Lower lobe of right lung (tissue), 2 donors: ENCODE results near the gene PHACTR1. TPM values are rescaled to one million over a fixed set of nuclear protein-coding genes. Genes with fewer than 3 reads are reported as not detected.
A peak's percentile ranks its signal among the peaks of the same experiment; 100 is the strongest.

Experiments
- ATAC-seq, 2 donors: fragments of 200-7000 bp; cut with Tn5 transposase; one replicate each; pipeline ENCODE4 v1.9.1; 2020 to 2022; ENCODE audit warnings: mild to moderate bottlenecking in 2 of 2, moderate library complexity in 2 of 2
- DNase-seq: peaks from one replicate; pipeline ENCODE4 v3.0.0-alpha.2; 2020
- H3K27ac ChIP-seq: fragments of 200-600 bp; one replicate; pipeline ENCODE4 v1.8.0; 2022
- H3K27me3 ChIP-seq: fragments of 200-600 bp; one replicate; pipeline ENCODE4 v1.8.0; 2022; ENCODE audit warnings: low read depth
- H3K36me3 ChIP-seq: fragments of 200-600 bp; one replicate; pipeline ENCODE4 v1.8.0; 2022; ENCODE audit warnings: mild to moderate bottlenecking
- H3K4me1 ChIP-seq: fragments of 200-600 bp; one replicate; pipeline ENCODE4 v1.8.0; 2022
- H3K4me3 ChIP-seq: fragments of 200-600 bp; one replicate; pipeline ENCODE4 v1.8.0; 2022; ENCODE audit warnings: mild to moderate bottlenecking
- H3K9me3 ChIP-seq: fragments of 200-600 bp; one replicate; pipeline ENCODE4 v1.8.0; 2022
- intact Hi-C: fragments of 100-400 bp; cut with DNase I; formaldehyde crosslinking; loops from one replicate; pipeline ENCODE4 v1.11.0; 2022
- total RNA-seq: library from RNA; stranded (reverse); fragmentation: NEBNext Ultra II Directional; extraction: Animal tissue kit (Norgen Biotek cat#: 25700); gene quantifications from one replicate; pipeline ENCODE4 v1.2.1, GENCODE V29; 2021
- TF ChIP-seq, protein P1 (sequence below): fragments of 200-600 bp; IDR thresholded peaks from one replicate; pipeline ENCODE4 v1.8.0; 2022; ENCODE audit warnings: antibody characterized with exemption, mild to moderate bottlenecking
- donor health status: DM: no; HTN: yes; CAD: no; lungs with severe emphysema.

Gene PHACTR1
- total RNA-seq, 1 donor from 2014 or later: 91.0 TPM

DNA sequence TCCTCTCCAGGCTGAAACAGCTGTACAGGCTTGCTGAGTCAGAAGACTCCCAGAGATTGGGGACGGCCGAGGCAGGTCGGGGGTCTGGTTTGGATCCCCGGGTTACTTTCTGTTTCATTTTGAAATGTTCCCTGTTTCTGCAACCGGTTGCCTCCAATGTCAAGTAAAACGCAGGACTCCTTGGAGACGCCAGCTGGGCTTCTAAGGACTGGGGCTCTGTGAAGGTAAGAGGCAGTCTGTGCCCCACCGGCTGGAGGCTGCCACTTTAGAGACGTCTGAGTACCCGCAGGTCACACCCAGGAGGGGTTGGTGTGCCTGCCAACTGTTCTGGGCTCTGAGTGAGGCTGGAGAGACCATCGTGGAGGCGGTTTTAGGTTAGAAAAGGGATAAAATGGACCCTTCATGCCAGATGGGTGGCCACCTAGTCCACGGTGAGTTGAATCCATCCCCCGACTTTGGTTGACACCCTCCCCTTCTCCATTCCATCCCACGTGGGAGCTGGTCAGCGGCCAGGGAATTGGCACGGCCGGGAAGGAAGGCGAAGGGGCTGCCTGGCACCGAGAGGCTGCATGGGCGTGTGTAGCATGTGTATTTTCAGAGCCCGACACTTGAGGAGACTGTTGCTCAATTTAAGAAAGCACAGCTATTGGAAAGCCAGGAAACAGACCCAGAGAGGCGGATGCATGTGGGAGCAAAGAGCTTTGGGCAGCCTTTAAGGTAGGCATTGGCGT, 240.9 kb downstream of the PHACTR1 start:
- peak overlapping the region; percentile 73 for H3K4me3 ChIP-seq
- H3K4me1 ChIP-seq: peaks cover 42% of the 10 kb centered on the region
- H3K27me3 ChIP-seq: no peaks in the 10 kb centered on the region
- H3K36me3 ChIP-seq: no peaks in the 10 kb centered on the region
- ATAC-seq: peak; percentile 94
- DNase-seq: peak; percentile 87
- TF ChIP-seq, protein P1, sequence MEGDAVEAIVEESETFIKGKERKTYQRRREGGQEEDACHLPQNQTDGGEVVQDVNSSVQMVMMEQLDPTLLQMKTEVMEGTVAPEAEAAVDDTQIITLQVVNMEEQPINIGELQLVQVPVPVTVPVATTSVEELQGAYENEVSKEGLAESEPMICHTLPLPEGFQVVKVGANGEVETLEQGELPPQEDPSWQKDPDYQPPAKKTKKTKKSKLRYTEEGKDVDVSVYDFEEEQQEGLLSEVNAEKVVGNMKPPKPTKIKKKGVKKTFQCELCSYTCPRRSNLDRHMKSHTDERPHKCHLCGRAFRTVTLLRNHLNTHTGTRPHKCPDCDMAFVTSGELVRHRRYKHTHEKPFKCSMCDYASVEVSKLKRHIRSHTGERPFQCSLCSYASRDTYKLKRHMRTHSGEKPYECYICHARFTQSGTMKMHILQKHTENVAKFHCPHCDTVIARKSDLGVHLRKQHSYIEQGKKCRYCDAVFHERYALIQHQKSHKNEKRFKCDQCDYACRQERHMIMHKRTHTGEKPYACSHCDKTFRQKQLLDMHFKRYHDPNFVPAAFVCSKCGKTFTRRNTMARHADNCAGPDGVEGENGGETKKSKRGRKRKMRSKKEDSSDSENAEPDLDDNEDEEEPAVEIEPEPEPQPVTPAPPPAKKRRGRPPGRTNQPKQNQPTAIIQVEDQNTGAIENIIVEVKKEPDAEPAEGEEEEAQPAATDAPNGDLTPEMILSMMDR: no peak
- intact Hi-C loops: no loop called here
- H3K27ac ChIP-seq: peak overlapping the region; percentile 84
- H3K9me3 ChIP-seq: no peaks in the 10 kb centered on the region

DNA sequence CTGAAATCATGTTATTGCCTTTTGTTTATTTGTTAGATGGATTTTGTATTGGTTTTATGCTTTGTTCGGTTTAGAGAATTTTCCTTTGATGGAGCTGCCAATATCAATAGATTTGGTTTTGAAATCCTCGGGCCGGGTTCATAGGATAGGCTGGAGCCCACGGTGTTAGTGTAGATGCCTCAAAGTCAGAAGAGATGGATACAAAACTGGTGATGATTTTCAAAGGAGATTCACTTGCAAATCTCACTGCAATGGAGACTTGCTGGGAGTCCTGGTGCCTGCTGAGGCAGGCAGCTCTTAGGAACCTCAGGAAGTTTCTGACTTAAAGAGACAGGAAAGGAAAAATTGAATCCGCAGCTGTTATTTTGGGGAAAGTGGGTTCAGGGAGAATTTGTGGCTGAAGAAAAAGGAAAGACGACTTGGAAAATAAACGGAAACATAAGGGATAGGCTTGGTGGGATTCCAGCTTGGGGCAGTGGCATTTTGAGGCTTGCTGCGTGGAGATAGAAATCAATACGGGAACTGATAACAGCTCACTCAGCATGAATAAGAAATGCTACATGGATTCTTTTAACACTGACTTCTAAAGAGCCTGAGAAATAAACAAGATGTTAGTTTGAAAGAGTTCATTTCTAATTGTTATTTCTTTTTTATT, 241.6 kb downstream of the PHACTR1 start:
- Histone ChIP-seq H3K9me3 (no peaks in the 10 kb centered on the region), H3K27ac (peak overlapping the region; percentile 84), H3K4me3 (peak overlapping the region; percentile 73), H3K36me3 (no peaks in the 10 kb centered on the region), H3K27me3 (no peaks in the 10 kb centered on the region), H3K4me1 (peaks cover 49% of the 10 kb centered on the region)
- intact Hi-C loops: no loop called here
- TF ChIP-seq, protein P1: no peak
- ATAC-seq (peak; percentile 18 to 38), DNase-seq (no peak)

DNA sequence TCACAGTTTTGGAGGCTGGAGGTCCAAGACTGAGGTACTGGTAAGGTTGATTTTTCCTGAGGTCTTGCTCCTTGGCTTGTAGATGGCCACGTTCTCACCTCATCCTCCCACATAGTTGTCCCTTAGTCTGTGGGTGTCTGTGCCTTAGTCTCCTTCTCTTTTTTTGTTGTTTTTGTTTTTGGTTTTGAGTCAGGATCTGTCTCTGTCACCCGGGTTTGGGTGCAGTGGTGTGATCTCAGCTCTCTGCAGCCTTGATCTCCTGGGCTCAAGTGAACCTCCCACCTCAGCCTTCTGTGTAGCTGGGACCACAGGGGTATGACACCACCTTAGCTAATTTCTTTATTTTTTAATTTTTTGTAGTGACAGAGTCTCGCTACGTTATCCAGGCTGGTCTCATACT, 245.2 kb downstream of the PHACTR1 start:
- H3K27ac ChIP-seq: peak overlapping the region; percentile 66
- ATAC-seq (no peak), DNase-seq (no peak)
- TF ChIP-seq, protein P1: no peak
- no peaks in the 10 kb centered on the region for H3K36me3 ChIP-seq
- intact Hi-C loops: no loop called here
- no peaks in the 10 kb centered on the region for H3K27me3 ChIP-seq
- peaks cover 75% of the 10 kb centered on the region for H3K4me1 ChIP-seq
- H3K9me3 ChIP-seq: no peaks in the 10 kb centered on the region
- H3K4me3 ChIP-seq: no peak overlapping the region

DNA sequence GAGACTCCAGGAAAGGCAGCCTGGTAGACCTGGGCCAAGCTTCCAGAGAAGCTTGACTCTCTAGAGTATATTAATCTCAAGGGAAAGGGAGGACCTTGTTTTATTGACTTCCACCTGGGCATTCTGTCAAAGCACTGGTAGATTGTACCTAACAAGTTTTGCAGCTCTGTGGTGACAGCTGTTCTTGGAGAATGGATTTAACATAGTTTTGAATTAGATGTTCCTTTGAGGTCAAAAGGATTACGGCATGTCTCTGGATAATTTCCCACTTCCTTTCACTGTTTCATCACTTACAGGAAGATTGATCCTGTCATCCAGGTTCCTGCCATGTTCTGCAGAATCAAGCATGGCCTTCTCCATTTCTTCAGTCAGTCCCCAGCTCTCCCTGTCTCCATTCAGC, 246.0 kb downstream of the PHACTR1 start:
- H3K4me3 ChIP-seq: no peak overlapping the region
- H3K27me3 ChIP-seq: no peaks in the 10 kb centered on the region
- H3K27ac ChIP-seq: peak overlapping the region; percentile 66
- H3K36me3 ChIP-seq: no peaks in the 10 kb centered on the region
- no peak for DNase-seq
- no peaks in the 10 kb centered on the region for H3K9me3 ChIP-seq
- intact Hi-C loops: no loop called here
- peak in 1 of 2 donors; percentile 4 for ATAC-seq
- H3K4me1 ChIP-seq: peaks cover 80% of the 10 kb centered on the region
- TF ChIP-seq, protein P1: no peak

DNA sequence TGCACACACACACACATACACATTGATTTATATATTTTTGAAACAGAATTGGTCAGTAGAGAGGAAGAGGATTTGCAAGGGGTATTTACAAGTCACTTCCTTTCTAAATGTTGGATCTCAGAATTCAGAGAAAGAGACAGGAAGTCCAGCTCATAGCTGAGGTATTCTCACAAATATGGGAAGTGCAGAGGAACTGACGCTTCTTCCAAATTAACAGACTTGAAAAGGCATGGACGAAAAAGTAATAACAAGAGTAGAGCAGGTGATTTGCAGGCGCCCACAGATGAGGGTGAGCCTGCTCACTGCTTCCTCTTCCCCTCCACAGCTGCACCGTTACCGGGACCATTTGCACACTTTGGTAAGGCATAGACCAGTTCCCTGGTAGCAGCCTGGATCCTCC, 246.4 kb downstream of the PHACTR1 start:
- Histone ChIP-seq H3K27ac (peak overlapping the region; percentile 66), H3K4me1 (peaks cover 85% of the 10 kb centered on the region)
- ATAC-seq: peak; percentile 27 to 35

More for the DNA sequence above, 246.4 kb downstream of the PHACTR1 start:
- no peaks in the 10 kb centered on the region for H3K9me3 ChIP-seq
- no peaks in the 10 kb centered on the region for H3K36me3 ChIP-seq
- no peak for DNase-seq
- H3K27me3 ChIP-seq: no peaks in the 10 kb centered on the region
- intact Hi-C loops: no loop called here
- TF ChIP-seq, protein P1: no peak
- H3K4me3 ChIP-seq: peak overlapping the region; percentile 27
